ENCODE data around the gene RAD51.

The RAD51 gene

GRCh38 chr15:40722934-40723333 is 28.0 kb downstream of the RAD51 start:
- no peak for DNase-seq

- DNase-seq = no peak
Measured at GRCh38 chr15:40723919-40724318, 28.9 kb downstream of the RAD51 start.

GRCh38 chr15:40731034-40731433 is 36.1 kb downstream of the RAD51 start:
- DNase-seq = no peak

GRCh38 chr15:40736575-40736974 is 41.6 kb downstream of the RAD51 start:
- no peak for DNase-seq

GRCh38 chr15:40737048-40737447 is 42.1 kb downstream of the RAD51 start:
- DNase-seq = no peak

GRCh38 chr15:40739047-40739446 is 44.1 kb downstream of the RAD51 start:
- DNase-seq = no peak

- no peak for DNase-seq
Measured at GRCh38 chr15:40739854-40740253, 44.9 kb downstream of the RAD51 start.

- no peak for DNase-seq
Measured at GRCh38 chr15:40743485-40743901, 48.5 kb downstream of the RAD51 start.

- DNase-seq = no peak
Measured at GRCh38 chr15:40743921-40744814, 49.2 kb downstream of the RAD51 start.

- no peak for DNase-seq
Measured at GRCh38 chr15:40744815-40745152, 49.8 kb downstream of the RAD51 start.

GRCh38 chr15:40746916-40747418 is 52.0 kb downstream of the RAD51 start:
- DNase-seq = no peak

GRCh38 chr15:40747685-40748631 is 53.0 kb downstream of the RAD51 start:
- DNase-seq = no peak

GRCh38 chr15:40749151-40749630 is 54.2 kb downstream of the RAD51 start:
- DNase-seq = no peak

- no peak for DNase-seq
Measured at GRCh38 chr15:40750885-40751284, 55.9 kb downstream of the RAD51 start.

- no peak for DNase-seq
Measured at GRCh38 chr15:40751745-40752144, 56.8 kb downstream of the RAD51 start.

GRCh38 chr15:40754574-40754882 is 59.6 kb downstream of the RAD51 start:
- DNase-seq = no peak

GRCh38 chr15:40754883-40755811 is 60.2 kb downstream of the RAD51 start, which contains the start of gene RMDN3:
Gene RMDN3 (minus strand): TSS chr15:40755254. CDS start chr15:40754783, 471 bp downstream.
- peak; percentile 90 for DNase-seq

GRCh38 chr15:40755812-40756208 is 60.8 kb downstream of the RAD51 start:
- DNase-seq = no peak

- DNase-seq = no peak
Measured at GRCh38 chr15:40756938-40757337, 62.0 kb downstream of the RAD51 start.

GRCh38 chr15:40759961-40760360 is 65.0 kb downstream of the RAD51 start:
- no peak for DNase-seq

GRCh38 chr15:40762919-40763800 is 68.2 kb downstream of the RAD51 start:
- DNase-seq = no peak

Measured in activated T-cell treated with anti-CD3 and anti-CD28 coated beads for 4 hours (primary cell).